Adrenal gland (tissue), 5 donors: ENCODE measurements around the gene NELFCD.

Experiments used
- CTCF ChIP-seq, 6 experiments: fragments of 450-650 bp in 4 of 6; fragments of 200-600 bp in 2 of 6; sonication (generic) in 1 of 6; IDR thresholded peaks; 1 replicate in 5 of 6; 2 replicates in 1 of 6; pipeline versions ENCODE4 v1.5.1 to v1.8.0; 2016 to 2021; ENCODE audit warnings: antibody characterized with exemption in 6 of 6, mild to moderate bottlenecking in 2 of 6, moderate library complexity in 1 of 6
- POLR2A ChIP-seq, 2 donors: fragments of 450-650 bp; IDR thresholded peaks; one replicate each; pipeline ENCODE4 v1.6.1; 2017; ENCODE audit warnings: antibody characterized with exemption in 2 of 2, mild to moderate bottlenecking in 2 of 2, moderate library complexity in 1 of 2
- donor health status: DM: no; HTN: no; CAD: no.

- no peak for TF ChIP-seq CTCF (IDR thresholded peaks at IDR 0.05)
- TF ChIP-seq POLR2A (IDR thresholded peaks at IDR 0.05) = no peak
Observed at GRCh38 chr20:59025086-59025485, 44.0 kb downstream of the NELFCD start.
